Epithelial cell of prostate (primary cell): ENCODE data around the gene RGS6.
A peak's percentile ranks its signal among the peaks of the same experiment; 100 is the strongest.

ENCODE experiments used
- DNase-seq: peaks from one replicate; pipeline ENCODE4 v3.0.0-alpha.2; 2011; ENCODE audit warnings: low read depth, low spot score
- H3K27ac ChIP-seq: fragments of 450-650 bp; 2 replicates; pipeline ENCODE4 v1.5.1; 2017; ENCODE audit warnings: mild to moderate bottlenecking

The RGS6 gene

DNA sequence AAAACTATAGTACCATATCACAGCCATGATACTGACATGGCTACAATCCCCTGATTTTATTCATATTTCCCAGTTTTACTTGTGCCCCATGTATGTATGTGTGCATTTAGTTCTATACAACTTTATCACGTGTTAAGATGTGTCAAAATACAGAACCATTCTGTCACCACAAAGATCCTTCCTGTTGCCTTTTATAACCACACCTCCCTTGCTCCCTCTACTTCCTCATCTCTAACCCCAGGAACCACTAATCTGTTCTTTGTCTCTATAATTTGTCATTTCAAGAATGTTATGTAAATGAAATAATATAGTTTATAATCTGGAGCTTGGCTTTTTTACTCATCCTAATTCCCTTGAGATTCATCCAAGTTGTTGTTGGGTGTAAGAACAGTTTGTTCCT, 603.3 kb downstream of the RGS6 start:
- no peak overlapping the region for H3K27ac ChIP-seq
- DNase-seq = no peak

- no peak overlapping the region for H3K27ac ChIP-seq
- no peak for DNase-seq
These were observed 606.2 kb downstream of the RGS6 start for GRCh38 chr14:72538387-72538786.

DNA sequence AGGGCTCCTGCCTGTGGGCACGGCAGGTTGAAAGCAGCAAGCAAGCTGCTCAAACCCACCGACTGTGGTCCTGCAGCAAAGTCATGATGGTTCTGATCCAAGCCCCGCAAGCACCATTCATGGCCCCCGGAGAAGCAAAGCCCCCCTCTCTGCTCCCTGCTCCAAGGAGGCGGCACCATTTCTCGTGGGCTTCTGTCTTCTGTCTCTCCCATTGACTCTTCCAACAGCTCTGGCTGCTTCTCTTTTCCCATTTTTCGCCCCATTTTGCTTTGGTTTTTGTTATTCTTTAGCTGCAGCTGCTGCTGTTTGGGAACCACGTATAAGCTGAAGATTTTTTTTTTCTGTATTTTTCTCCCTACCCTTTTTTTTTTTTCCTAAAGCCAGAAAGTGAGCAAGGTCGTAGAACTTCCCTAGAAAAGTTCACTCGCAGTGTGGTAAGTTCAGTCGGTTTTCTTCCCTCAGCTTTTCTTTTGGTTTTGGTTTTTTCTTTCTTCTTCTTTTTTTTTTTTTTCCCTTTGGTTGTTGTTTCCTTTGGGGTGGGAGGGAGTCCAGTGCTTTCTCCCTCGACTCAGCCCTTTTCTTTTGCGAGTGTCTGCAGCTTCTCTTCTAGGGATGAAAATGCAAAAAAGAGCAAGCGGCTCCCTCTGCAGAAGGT, 607.6 kb downstream of the RGS6 start:
- H3K27ac ChIP-seq = no peak overlapping the region
- no peak for DNase-seq

- no peak for DNase-seq
- no peak overlapping the region for H3K27ac ChIP-seq
These were observed 608.6 kb downstream of the RGS6 start for GRCh38 chr14:72540836-72541235.

- DNase-seq = no peak
- H3K27ac ChIP-seq = no peak overlapping the region
These were observed 609.3 kb downstream of the RGS6 start for GRCh38 chr14:72541546-72541945.

GRCh38 chr14:72543341-72543740, 611.1 kb downstream of the RGS6 start:
- H3K27ac ChIP-seq = no peak overlapping the region
- DNase-seq = no peak

DNA sequence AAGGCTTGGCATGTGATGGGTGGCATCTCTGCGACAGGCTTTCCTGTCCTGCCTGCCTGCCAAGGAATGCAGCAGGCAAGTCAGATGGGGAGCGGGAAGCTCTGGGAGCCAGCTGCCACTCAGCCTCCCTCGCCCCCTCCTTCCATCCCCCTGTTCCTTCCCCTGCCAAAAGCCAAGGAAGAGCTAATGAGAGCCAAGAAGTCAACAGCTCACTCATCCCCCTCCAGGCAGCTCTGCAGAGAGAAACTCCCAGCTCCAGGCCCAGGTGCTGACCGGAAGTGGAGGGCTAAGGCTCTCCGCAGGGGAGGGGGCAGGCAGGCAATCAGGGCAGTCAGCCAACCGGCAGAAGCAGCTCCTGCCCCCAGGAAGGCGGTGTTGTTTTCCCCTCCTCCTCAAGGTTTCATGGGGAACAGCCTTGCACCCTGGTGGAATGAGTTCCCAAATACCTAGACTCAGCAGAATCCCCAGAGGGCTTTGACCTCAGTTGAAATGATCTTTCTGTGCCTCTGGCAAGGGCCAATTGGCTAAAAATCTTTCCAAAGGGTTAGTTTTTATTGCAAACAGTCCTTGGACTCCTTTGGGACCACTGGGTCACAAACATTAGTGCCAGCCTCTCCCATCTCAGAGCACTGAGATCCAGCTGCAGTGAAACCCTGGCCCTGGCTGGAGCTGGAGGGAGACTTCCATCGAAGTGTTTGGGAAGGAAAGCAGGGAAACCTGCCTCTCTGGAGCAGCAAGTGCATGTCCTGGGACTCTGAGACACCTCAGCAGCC, 612.6 kb downstream of the RGS6 start:
- H3K27ac ChIP-seq = no peak overlapping the region
- DNase-seq = no peak

DNA sequence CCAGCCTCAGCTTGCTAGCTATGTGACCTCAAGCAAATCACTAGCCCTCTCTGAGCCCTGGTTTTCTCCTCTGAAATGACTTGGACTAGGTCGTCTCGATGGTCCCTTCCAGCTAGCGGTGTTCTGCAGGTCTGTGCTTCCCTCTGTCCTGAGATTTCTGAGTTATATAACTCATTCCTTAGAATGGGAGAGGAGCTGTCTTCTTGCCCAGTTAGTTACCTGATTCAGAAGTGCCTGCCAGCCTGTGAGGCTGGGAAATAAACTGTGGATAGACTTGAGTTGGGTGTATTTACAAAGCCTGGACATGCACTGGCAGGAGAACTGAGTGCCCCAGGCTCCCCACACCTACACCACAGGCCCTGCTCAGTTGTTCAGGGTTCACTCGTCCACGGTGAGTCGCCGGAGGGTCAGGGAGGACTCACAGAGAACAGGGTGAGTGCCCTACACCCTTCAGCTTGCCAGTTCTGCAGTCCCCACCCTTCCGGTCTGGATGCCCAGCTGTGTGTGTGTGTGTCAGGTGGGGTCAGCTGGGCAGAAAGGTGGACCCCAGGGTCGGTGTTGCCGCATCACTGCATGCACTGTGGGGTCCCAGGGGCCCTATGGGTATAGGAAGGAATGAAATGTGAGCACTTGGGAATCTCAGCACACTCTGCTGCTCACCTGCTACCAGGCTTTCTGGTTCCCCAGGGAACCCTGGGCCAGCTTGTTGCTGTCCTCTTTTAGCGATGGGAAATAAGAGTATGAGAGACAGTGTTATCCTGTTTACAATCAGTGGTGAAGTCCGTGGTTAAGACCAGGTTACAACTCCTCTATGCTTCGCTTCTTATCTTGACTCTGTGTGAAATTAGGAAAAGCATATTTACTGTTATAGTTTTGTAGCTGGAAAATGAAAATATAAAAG, 613.4 kb downstream of the RGS6 start:
- DNase-seq = no peak
- no peak overlapping the region for H3K27ac ChIP-seq

DNA sequence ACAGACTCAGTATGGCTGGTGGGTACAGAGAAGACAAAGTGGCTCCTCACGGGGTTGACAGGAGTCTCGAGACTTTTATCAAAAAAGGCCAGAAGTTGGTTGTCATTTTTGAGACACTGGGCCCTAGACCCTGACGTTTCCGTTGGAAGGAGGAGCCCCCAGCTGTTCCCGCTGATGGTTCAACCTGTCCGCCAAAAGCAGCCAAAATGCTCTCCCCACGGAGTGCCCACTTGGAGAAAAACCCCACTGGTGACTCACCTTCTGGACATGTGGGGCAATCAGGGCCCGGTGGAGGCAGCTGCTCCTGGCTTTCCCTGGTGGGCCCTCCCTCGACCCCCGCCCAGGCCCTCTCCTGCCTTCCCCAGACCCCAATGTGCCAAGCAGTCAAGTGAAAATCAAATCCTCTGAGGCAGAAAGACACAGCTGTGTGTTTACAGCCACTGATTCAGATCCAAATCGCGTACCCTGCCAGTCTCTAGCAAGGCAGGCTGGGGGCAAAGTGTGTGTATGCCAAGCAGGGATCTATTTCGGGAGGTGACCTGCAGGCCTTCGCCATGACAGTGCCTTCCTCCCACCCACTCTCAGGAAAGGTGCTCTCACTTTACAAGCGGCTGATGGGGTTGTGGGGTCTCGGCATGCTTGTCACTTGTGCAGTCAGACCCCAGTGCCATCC, 614.3 kb downstream of the RGS6 start:
- H3K27ac ChIP-seq = no peak overlapping the region
- no peak for DNase-seq

DNA sequence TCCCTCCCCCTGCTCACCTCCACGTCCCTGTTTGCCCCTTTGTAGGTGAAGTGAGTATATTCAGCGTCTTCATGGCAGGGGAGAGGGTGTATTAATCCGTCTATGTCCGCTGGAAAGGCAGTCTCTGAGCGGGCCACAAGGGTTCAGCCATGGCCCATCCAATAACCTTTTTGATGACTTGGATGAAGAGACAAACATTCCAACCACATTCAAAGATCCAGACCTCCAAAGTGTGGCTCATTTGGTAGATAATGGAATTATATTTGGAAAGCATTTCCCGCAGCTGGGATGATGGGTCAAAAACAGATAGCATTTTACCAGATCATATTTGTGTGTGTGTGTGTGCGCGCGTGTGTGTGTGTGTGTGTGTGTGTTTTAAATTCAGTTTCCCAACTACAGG, 615.8 kb downstream of the RGS6 start:
- no peak overlapping the region for H3K27ac ChIP-seq
- no peak for DNase-seq

DNA sequence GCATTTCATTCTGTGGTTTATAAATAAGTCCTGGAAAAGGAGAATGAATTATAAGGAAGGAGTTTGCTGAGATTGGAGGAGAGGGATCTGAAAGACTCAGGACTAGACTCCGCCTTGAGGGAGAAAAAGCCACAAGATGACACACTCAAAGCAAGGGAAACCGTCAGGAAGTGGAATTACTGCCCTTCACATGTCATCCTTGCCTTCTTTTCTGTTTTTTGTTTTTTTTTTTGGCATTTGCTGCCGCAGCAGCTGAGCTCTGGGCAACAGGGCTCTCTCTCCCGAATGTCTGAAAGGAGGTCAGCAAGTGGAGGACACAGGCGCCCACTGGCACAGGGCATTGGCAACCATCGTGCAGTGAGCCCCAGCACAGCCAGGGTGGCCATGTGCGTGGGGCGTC, 616.8 kb downstream of the RGS6 start:
- H3K27ac ChIP-seq = peak overlapping the region; percentile 16
- no peak for DNase-seq

- no peak overlapping the region for H3K27ac ChIP-seq
These were observed 617.6 kb downstream of the RGS6 start for GRCh38 chr14:72549854-72550253.

GRCh38 chr14:72550513-72550912, 618.3 kb downstream of the RGS6 start:
- DNase-seq = no peak

More at GRCh38 chr14:72549854-72550253, 617.6 kb downstream of the RGS6 start:
- no peak for DNase-seq

DNA sequence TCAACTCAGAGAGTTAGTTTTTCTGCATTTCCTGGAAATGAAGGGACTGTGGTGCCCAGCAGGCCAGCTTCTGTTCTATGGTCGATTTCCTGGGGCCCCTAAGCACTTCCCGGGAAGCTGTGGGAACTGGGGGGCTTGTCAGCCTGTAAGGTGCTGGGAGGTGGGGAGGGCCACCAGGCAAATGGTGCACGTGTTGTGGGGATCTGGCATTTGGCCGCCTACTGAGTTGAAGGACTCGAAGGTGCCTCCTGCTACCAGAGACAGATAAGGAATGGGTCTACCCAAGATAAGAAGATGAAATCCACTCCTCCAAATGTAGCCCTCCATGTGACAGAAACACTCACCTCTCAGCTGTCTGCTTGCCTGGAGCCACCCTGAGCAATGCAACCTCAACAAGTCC, 620.0 kb downstream of the RGS6 start:
- H3K27ac ChIP-seq = no peak overlapping the region
- no peak for DNase-seq

More at GRCh38 chr14:72550513-72550912, 618.3 kb downstream of the RGS6 start:
- H3K27ac ChIP-seq = no peak overlapping the region

- no peak for DNase-seq
- no peak overlapping the region for H3K27ac ChIP-seq
These were observed 620.9 kb downstream of the RGS6 start for GRCh38 chr14:72553161-72553560.

DNA sequence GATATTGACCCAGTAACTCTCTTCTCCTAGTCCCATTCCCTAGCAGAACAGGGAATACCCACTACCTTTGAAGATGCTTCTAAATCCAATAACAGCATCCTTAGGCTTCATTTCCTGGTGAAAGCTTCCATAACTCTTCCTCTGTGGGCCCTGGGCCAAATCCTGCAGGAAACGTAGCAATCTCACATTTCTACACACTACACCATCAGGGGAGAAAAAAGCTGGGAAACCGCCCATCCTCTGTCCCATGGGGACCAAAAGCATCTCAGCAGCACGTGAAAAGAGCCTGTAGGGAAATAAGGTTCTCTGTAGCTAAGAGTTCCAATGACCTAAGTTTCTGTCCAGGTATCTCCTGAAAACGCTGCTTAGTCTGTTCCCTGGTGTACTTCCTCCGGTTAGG, 621.4 kb downstream of the RGS6 start:
- DNase-seq = no peak
- no peak overlapping the region for H3K27ac ChIP-seq

DNA sequence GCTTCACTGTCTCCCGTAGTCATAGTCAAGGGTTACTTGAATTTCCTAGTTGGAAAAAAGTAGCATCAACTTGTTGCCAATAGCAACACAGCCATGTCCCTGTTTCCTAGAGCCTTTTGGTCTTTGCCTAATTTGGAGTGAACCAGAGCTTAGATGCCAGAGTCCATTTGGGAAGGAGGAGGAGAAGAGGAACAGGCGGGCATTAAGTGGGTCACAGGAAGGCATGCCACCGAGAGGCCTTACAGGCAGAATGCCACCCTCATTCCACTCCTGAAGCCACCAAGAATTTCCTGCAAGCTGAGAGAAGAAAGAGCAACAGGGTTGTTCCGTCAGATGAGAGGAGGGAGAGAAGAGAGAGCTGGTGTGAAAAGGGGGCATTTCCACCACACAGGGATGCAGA, 622.2 kb downstream of the RGS6 start:
- no peak for DNase-seq
- H3K27ac ChIP-seq = no peak overlapping the region

GRCh38 chr14:72554994-72555608, 622.9 kb downstream of the RGS6 start:
- no peak for DNase-seq
- no peak overlapping the region for H3K27ac ChIP-seq

DNA sequence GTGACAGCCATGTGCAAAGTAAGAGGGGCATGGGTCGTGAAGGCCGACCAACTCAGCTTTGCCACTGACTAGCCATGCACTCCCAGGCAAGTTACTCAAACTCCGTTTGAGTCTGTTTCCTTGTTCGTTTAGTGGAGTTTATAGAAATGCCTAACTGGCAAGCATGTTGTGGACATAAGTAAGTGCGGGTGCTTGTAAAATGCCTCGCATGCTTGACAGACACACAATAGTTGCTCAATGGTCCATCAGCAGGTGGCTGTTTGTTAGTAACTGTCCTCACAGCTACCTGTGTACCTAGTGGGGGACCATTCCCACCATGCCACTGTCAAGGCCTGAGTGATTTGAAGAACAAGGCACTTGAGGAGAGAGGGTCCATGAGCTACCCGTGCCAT, 623.4 kb downstream of the RGS6 start:
- no peak for DNase-seq
- H3K27ac ChIP-seq = no peak overlapping the region

GRCh38 chr14:72557671-72558070, 625.4 kb downstream of the RGS6 start:
- no peak overlapping the region for H3K27ac ChIP-seq
- no peak for DNase-seq
